HepG2 (cell line): ENCODE results near the gene TUBA4A. TPM values are rescaled to one million over a fixed set of nuclear protein-coding genes. Genes with fewer than 3 reads are reported as not detected.

ENCODE experiments used
- AGO2 ChIP-seq: fragments of 200-400 bp; formaldehyde crosslinking; optimal IDR thresholded peaks from 2 replicates; pipeline ENCODE3; 2017; ENCODE audit warnings: mild to moderate bottlenecking, low read depth, low read length, moderate library complexity
- HES4 ChIP-seq: sonication (generic); formaldehyde crosslinking; IDR thresholded peaks from 2 replicates; pipeline ENCODE4 v1.9.0; 2021; ENCODE audit warnings: mild to moderate bottlenecking, missing genetic modification reagents, borderline replicate concordance
- HMG20B ChIP-seq: conservative IDR thresholded peaks from 2 replicates; pipeline ENCODE4 v1.6.1; 2016; ENCODE audit warnings: missing genetic modification reagents, missing compliant biosample characterization
- HOXD1 ChIP-seq: sonication (generic); formaldehyde crosslinking; IDR thresholded peaks from 2 replicates; pipeline ENCODE4 v1.5.0; 2020; ENCODE audit warnings: missing genetic modification reagents
- KDM6A ChIP-seq: IDR thresholded peaks from 2 replicates; pipeline ENCODE4 v1.6.1; 2016; ENCODE audit warnings: low read depth
- ZNF367 ChIP-seq: sonication (generic); formaldehyde crosslinking; IDR thresholded peaks from 2 replicates; pipeline ENCODE4 v1.4.0; 2020; ENCODE audit warnings: missing genetic modification reagents, borderline replicate concordance
- ZNF484 ChIP-seq: sonication (generic); formaldehyde crosslinking; IDR thresholded peaks from 2 replicates; pipeline ENCODE4 v1.5.1; 2020; ENCODE audit warnings: mild to moderate bottlenecking, low read depth, missing genetic modification reagents, borderline replicate concordance
- ZNF724P ChIP-seq: sonication (generic); formaldehyde crosslinking; IDR thresholded peaks from 2 replicates; pipeline ENCODE4 v1.8.0; 2022; ENCODE audit warnings: missing genetic modification reagents, borderline replicate concordance
- ZSCAN21 ChIP-seq: sonication (generic); formaldehyde crosslinking; IDR thresholded peaks from 2 replicates; pipeline ENCODE4 v1.8.0; 2022; ENCODE audit warnings: mild to moderate bottlenecking, missing genetic modification reagents, moderate library complexity, borderline replicate concordance
- polyA plus RNA-seq, 8 experiments: library from polyadenylated mRNA; depleted of rRNA in 3 of 8; stranded (reverse) in 7 of 8; unstranded in 1 of 8; fragments of >200 nt; fragmentation: Illumina TruSeq in 4 of 8; extraction: Trizol in 4 of 8; gene quantifications; 2 replicates each; pipeline versions ENCODE4 v1.2.1 to v1.2.3, GENCODE V29; 2011 to 2016; ENCODE audit warnings: low read depth in 4 of 8, missing spikeins in 1 of 8, mixed read lengths in 1 of 8; ENCODE audit not compliant: insufficient read depth in 1 of 8
- total RNA-seq, 5 experiments: library from RNA; depleted of rRNA; stranded (reverse); fragments of >200 nt; fragmentation: Illumina TruSeq; extraction: Trizol; gene quantifications; 2 replicates each; pipeline ENCODE4 v1.2.3, GENCODE V29; 2016; ENCODE audit warnings: low read depth in 1 of 5
- TF ChIP-seq, protein P1 (sequence below): IDR thresholded peaks from 2 replicates; pipeline ENCODE4 v1.6.1; 2012; ENCODE audit warnings: low read length, improper control_type of control experiment
- TF ChIP-seq, protein P2 (sequence below): sonication (generic); formaldehyde crosslinking; IDR thresholded peaks from 2 replicates; pipeline ENCODE4 v1.4.0; 2020; ENCODE audit warnings: mild to moderate bottlenecking, missing genetic modification reagents
- TF ChIP-seq, protein P3 (sequence below): sonication (generic); formaldehyde crosslinking; IDR thresholded peaks from 2 replicates; pipeline ENCODE4 v1.4.0; 2020; ENCODE audit warnings: missing genetic modification reagents, mild to moderate bottlenecking, borderline replicate concordance
- TF ChIP-seq, protein P4 (sequence below): sonication (generic); formaldehyde crosslinking; IDR thresholded peaks from 2 replicates; pipeline ENCODE4 v1.4.0; 2020; ENCODE audit warnings: missing genetic modification reagents, borderline replicate concordance
- TF ChIP-seq, protein P5 (sequence below): sonication (generic); formaldehyde crosslinking; IDR thresholded peaks from 2 replicates; pipeline ENCODE4 v1.5.0; 2020; ENCODE audit warnings: mild to moderate bottlenecking, missing genetic modification reagents

The TUBA4A gene
- total and polyA plus RNA-seq, 2 of the 13 experiments (the other 11 are each of a cell fraction or from before 2014, with no cell fraction given): 1.3 to 12.7 TPM

DNA sequence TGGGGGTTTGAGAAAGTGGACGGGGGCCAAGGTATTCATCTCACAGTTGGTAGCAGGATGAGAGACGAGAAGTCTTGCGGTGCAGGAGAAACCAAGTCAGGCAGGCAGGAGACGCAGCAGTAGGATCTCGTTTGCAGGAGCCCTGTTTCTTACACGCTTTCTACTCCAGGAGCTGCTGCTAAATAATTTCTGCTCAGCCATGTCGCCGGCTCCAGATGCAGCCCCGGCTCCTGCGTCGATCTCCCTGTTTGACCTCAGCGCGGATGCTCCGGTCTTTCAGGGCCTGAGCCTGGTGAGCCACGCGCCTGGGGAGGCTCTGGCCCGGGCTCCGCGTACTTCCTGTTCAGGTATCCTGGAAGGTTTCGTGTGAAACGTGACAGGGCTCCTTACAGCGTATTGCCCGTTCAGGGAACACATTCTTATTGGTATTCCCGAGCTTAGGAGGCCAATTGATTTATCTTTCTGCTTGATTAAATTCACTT lies 23.6 kb downstream of the TUBA4A start (continued):
- TF ChIP-seq, protein P1, sequence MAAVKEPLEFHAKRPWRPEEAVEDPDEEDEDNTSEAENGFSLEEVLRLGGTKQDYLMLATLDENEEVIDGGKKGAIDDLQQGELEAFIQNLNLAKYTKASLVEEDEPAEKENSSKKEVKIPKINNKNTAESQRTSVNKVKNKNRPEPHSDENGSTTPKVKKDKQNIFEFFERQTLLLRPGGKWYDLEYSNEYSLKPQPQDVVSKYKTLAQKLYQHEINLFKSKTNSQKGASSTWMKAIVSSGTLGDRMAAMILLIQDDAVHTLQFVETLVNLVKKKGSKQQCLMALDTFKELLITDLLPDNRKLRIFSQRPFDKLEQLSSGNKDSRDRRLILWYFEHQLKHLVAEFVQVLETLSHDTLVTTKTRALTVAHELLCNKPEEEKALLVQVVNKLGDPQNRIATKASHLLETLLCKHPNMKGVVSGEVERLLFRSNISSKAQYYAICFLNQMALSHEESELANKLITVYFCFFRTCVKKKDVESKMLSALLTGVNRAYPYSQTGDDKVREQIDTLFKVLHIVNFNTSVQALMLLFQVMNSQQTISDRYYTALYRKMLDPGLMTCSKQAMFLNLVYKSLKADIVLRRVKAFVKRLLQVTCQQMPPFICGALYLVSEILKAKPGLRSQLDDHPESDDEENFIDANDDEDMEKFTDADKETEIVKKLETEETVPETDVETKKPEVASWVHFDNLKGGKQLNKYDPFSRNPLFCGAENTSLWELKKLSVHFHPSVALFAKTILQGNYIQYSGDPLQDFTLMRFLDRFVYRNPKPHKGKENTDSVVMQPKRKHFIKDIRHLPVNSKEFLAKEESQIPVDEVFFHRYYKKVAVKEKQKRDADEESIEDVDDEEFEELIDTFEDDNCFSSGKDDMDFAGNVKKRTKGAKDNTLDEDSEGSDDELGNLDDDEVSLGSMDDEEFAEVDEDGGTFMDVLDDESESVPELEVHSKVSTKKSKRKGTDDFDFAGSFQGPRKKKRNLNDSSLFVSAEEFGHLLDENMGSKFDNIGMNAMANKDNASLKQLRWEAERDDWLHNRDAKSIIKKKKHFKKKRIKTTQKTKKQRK: no peak
- TF ChIP-seq, protein P2, sequence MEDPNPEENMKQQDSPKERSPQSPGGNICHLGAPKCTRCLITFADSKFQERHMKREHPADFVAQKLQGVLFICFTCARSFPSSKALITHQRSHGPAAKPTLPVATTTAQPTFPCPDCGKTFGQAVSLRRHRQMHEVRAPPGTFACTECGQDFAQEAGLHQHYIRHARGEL (CRISPR knock-in tag): no peak
- TF ChIP-seq AGO2 (no peak), HOXD1 (CRISPR knock-in tag) (peak; percentile 14; the same call in 1 of the 2 replicates), ZNF724P (0 out of 2 replicates have a peak, but pooled peaks have one; percentile 26), ZNF484 (CRISPR knock-in tag) (no peak), ZSCAN21 (CRISPR knock-in tag) (no peak), KDM6A (CRISPR knock-in tag) (no peak), ZNF367 (CRISPR knock-in tag) (0 out of 2 replicates have a peak, but pooled peaks have one; percentile 15), HMG20B (no peak), HES4 (no peak)
- TF ChIP-seq, protein P3, sequence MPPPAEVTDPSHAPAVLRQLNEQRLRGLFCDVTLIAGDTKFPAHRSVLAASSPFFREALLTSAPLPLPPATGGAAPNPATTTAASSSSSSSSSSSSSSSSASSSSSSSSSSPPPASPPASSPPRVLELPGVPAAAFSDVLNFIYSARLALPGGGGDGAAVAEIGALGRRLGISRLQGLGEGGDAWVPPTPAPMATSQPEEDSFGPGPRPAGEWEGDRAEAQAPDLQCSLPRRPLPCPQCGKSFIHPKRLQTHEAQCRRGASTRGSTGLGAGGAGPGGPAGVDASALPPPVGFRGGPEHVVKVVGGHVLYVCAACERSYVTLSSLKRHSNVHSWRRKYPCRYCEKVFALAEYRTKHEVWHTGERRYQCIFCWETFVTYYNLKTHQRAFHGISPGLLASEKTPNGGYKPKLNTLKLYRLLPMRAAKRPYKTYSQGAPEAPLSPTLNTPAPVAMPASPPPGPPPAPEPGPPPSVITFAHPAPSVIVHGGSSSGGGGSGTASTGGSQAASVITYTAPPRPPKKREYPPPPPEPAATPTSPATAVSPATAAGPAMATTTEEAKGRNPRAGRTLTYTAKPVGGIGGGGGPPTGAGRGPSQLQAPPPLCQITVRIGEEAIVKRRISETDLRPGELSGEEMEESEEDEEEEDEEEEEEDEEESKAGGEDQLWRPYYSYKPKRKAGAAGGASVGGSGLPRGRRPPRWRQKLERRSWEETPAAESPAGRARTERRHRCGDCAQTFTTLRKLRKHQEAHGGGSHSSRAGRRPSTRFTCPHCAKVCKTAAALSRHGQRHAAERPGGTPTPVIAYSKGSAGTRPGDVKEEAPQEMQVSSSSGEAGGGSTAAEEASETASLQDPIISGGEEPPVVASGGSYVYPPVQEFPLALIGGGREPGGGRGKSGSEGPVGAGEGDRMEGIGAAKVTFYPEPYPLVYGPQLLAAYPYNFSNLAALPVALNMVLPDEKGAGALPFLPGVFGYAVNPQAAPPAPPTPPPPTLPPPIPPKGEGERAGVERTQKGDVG (CRISPR knock-in tag): 0 out of 2 replicates have a peak, but pooled peaks have one; percentile 21
- TF ChIP-seq, protein P4, sequence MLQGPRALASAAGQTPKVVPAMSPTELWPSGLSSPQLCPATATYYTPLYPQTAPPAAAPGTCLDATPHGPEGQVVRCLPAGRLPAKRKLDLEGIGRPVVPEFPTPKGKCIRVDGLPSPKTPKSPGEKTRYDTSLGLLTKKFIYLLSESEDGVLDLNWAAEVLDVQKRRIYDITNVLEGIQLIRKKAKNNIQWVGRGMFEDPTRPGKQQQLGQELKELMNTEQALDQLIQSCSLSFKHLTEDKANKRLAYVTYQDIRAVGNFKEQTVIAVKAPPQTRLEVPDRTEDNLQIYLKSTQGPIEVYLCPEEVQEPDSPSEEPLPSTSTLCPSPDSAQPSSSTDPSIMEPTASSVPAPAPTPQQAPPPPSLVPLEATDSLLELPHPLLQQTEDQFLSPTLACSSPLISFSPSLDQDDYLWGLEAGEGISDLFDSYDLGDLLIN (CRISPR knock-in tag): 0 out of 2 replicates have a peak, but pooled peaks have one; percentile 84
- TF ChIP-seq, protein P5, sequence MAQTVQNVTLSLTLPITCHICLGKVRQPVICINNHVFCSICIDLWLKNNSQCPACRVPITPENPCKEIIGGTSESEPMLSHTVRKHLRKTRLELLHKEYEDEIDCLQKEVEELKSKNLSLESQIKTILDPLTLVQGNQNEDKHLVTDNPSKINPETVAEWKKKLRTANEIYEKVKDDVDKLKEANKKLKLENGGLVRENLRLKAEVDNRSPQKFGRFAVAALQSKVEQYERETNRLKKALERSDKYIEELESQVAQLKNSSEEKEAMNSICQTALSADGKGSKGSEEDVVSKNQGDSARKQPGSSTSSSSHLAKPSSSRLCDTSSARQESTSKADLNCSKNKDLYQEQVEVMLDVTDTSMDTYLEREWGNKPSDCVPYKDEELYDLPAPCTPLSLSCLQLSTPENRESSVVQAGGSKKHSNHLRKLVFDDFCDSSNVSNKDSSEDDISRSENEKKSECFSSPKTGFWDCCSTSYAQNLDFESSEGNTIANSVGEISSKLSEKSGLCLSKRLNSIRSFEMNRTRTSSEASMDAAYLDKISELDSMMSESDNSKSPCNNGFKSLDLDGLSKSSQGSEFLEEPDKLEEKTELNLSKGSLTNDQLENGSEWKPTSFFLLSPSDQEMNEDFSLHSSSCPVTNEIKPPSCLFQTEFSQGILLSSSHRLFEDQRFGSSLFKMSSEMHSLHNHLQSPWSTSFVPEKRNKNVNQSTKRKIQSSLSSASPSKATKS (CRISPR knock-in tag): no peak
